CD4-positive, alpha-beta T cell treated with Interleukin-21 for 1 hour (primary cell): Measurements from ENCODE around the gene WNT8B.

Experiments used
- DNase-seq: peaks from one replicate; pipeline ENCODE4 v3.0.0-alpha.2; 2020

The WNT8B gene, protein sequence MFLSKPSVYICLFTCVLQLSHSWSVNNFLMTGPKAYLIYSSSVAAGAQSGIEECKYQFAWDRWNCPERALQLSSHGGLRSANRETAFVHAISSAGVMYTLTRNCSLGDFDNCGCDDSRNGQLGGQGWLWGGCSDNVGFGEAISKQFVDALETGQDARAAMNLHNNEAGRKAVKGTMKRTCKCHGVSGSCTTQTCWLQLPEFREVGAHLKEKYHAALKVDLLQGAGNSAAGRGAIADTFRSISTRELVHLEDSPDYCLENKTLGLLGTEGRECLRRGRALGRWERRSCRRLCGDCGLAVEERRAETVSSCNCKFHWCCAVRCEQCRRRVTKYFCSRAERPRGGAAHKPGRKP

DNA sequence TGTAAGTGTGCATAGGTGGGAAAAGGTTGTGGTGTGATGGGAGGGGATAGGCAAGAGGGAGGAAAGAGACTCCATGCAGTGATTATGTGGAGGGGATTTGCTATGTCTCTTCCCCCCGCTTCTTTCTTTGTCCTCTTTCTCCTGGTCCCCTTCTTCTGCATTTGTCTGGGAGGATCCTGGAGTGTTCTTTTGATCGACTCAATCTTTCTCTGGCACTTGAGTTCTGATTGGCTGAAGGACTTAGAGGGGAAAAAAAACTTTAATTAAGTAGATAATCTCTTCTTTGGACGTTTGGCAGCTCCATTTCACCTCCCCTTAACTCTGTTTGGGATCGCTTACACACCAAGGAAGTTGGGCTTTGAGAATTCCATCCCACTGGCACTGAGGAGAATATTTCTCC lies at the start of gene WNT8B:
Gene WNT8B (plus strand): TSS at position 301 of the 400 bp plus-strand sequence. CDS start 160 bp downstream, outside the sequence.
- DNase-seq = no peak

GRCh38 chr10:100413173-100413572 lies 49.6 kb upstream of the WNT8B start:
- no peak for DNase-seq

DNA sequence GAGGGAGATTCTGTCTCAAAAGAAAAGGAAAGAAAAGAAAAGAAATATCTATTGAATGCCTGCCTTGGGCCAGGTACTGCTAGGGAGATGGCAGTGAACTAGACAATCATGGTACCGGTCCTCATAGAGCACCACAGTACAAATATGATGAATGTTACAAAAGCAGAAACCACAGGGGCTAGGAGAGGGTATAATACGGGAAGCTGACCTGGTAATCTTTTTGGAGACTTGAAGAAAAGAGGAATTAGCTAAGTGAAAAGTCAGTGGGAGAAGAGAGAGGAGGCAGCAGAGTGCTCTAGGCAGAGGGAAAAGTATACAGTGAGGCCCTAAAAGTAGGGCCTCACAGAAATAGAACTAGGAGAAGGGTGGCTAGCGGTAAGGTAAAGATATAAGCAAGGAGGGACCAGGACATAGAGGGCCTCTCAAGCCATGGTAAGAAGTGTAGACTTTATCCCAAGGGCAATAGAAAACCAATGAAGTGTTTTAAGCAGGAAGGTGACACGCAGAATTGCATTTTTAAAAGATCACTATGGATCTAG lies 42.8 kb upstream of the WNT8B start:
- no peak for DNase-seq

DNA sequence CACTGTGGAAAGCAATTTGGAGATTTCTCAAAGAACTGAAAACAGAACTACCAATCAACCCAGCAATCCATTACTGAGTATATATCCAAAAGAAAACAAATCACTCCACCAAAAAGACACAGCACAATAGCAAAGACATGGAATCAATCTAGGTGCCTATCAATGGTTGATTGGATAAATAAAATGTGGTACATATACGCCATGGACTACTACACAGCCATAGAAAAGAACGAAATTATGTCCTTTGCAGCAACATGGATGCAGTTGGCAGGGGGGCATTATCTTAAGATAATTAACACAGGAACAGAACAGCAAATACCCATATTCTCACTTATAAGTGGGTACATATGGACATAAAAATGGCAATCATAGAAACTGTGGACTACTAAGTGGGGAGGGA lies 35.4 kb upstream of the WNT8B start:
- no peak for DNase-seq

GRCh38 chr10:100433253-100434240 lies 29.3 kb upstream of the WNT8B start:
- DNase-seq = peak; percentile 95

DNA sequence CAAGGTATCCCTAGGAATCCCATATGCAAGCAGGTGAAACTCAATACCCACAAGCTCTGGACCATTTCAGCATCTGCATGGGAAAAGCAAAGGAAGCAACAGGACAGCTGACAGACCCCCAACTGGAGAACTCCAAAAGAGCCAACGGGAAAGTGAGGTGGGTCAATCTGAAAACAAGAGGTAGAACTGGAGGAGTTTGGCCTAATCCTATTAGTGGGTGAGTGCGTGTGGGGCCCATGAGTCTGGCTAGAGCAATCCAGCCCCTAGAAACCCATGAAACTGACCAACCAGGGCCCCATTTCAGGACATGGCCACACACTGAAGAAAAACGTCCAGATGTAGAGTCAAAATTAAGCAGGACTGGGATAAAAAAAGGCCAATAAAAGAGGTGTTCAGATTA lies 26.6 kb upstream of the WNT8B start:
- no peak for DNase-seq

- no peak for DNase-seq
Measured at GRCh38 chr10:100438674-100439315, 24.0 kb upstream of the WNT8B start.

GRCh38 chr10:100442548-100442947 lies 20.3 kb upstream of the WNT8B start:
- no peak for DNase-seq

DNA sequence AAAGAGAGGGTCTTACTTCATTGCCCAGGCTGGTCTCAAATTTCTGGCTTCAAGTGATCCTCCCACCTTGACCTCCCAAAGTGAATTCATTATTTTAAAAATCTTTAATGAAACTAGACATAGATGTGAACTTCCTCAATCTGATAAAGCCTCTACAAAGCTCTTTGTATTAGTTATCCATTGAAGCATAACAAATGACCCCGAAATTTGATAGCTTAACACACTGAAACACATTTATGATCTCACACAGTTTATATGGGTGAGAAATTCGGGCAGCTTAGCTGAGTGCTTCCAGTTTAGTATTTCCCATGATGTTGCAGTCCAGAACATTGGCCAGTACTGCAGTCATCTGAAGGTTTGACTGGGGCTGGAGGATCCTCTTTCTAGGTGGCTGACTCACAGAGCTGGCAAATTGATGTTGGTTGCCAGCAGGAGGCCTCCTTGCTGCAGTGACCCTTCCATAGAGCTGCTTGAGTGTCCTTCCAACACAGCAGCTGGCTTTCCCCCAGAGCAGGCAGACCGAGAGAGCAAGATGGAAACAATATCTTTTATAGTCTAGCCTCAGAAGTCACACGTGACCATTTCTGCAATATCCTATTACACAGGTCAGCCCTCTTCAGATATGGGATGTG lies 16.6 kb upstream of the WNT8B start:
- no peak for DNase-seq

DNA sequence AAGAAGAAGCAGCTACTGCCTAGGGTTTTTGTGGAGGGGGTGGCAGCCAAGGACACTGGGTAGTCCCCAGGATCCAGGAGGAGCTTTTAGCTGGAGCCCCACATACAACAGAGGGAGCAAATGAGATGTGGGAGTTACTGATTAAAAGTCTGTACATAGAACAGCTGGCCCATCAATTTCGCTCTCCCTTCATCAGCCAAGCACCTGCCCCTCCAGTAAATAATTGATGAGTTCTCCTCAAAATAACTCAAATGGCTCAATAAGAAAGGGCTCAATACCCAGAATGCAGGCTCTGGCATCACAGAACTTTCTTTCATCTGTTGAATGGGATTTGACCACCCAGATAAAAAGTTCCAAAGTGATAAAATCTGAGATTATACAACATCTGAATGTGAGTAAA lies 15.1 kb upstream of the WNT8B start:
- no peak for DNase-seq

DNA sequence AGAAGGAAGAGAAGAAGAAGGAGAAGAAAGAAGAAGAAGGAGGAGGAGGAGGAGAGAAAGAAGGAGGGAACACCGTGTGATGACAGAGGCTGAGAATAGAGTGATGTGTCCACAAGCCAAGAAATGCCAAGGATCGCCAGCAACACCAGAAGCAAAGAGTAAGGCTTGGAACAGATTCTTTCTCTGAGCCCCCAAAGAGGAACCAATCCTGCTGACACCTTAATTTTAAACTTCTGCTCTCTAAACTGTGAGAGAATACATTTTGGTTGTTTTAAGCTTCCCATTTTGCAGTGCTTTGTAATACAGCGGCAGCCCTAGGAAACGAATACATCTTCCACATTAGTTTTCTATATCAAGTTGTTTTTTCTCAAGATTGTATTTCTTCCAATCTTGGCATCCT lies 13.9 kb upstream of the WNT8B start:
- no peak for DNase-seq

- DNase-seq = no peak
Measured at GRCh38 chr10:100468322-100468721, 5.5 kb downstream of the WNT8B start.

GRCh38 chr10:100468978-100469377 lies 6.2 kb downstream of the WNT8B start:
- DNase-seq = no peak

GRCh38 chr10:100469756-100470155 lies 6.9 kb downstream of the WNT8B start:
- DNase-seq = no peak

- DNase-seq = no peak
Measured at GRCh38 chr10:100470367-100470766, 7.6 kb downstream of the WNT8B start.

- DNase-seq = no peak
Measured at GRCh38 chr10:100477970-100478369, 15.2 kb downstream of the WNT8B start.

GRCh38 chr10:100479037-100479436 lies 16.2 kb downstream of the WNT8B start:
- no peak for DNase-seq

DNA sequence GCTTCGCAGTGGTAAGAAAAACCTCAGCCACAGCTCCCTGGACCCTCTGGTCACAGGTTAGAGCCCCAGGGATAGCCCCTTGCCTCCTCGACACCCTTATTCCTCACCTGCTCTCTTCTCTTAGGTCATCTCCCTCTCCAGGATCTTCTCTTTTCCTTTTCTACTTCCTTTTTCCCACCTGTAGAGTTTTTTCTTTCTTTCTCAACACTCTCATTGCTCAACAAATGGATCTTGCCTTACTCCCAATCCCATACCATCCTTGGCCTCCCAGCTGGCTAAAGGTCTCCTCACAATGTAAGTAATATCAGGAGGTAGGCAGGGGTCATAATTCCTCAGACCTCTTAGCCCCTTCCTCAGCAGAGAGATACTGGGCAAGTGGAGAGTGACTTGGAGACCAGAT lies 17.2 kb downstream of the WNT8B start:
- DNase-seq = no peak

DNA sequence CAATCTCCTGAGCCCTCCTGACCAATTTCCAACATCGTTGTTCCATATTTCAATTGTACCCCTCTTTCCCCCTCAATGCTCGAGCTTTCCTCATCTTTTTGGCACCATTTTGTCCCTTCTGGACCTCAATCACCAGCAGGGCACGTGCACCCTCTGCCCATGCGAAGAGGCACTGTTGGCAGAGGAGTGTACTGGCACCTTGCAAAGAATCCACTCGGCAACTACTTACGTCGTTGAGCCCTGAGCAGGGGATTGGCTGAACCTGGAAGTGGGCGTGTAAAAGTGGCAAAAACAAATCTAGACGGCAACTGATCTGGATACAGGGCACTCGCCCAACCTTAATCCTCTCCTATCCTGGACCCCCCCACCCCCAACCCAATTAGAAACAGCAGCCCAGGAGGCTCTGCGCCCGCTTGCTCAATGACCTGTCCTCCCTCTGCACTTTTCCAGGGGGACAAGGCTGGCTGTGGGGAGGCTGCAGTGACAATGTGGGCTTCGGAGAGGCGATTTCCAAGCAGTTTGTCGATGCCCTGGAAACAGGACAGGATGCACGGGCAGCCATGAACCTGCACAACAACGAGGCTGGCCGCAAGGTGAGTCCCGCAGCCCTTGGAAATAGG lies 18.8 kb downstream of the WNT8B start:
- DNase-seq = peak; percentile 95

GRCh38 chr10:100482181-100482833 lies 19.5 kb downstream of the WNT8B start:
- peak; percentile 67 for DNase-seq

DNA sequence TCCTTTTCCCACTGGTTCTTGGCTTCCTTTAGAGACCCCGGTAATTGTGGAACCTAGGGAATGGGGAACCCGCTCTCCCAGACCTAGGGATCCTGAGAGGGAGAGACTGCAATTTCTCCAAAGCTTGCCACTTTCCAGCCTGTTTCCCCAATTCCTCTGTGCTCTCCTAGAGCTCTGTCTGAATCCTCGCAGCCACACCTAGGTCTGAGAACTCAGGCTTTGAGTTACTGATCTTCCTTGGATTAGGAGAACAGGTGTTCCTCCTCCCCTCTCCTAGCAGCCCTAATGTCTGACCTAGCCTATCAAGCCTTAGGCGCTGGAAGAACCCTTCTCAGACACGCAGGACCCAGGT lies 20.0 kb downstream of the WNT8B start:
- DNase-seq = no peak
